AG04449 (cell line): ENCODE results near the gene SLC50A1.

Experiments
- CTCF ChIA-PET: fragments of 350-600 bp; formaldehyde crosslinking; extraction: SDS; loops from one replicate; lab custom pipeline; 2021; ENCODE audit warnings: antibody characterized with exemption; lab: Yijun Ruan, JAX
- POLR2A ChIA-PET: fragments of 400-600, 350-600 bp; formaldehyde crosslinking; extraction: SDS; loops from one replicate; lab custom pipeline; 2020; ENCODE audit warnings: antibody characterized with exemption, inconsistent platforms; lab: Yijun Ruan, JAX
- DNase-seq: peaks from one replicate; pipeline ENCODE4 v3.0.0-alpha.2; 2010; ENCODE audit warnings: low read depth, low spot score
- H3K4me3 ChIP-seq: 2 replicates; pipeline ENCODE4 v1.5.1; 2011; ENCODE audit warnings: low read depth, mild to moderate bottlenecking, control low read depth, low read length
- CTCF ChIP-seq: IDR thresholded peaks from one replicate; pipeline ENCODE4 v1.5.1; 2011; ENCODE audit warnings: mild to moderate bottlenecking, moderate library complexity, low read length, control low read depth, inconsistent platforms; ENCODE audit not compliant: insufficient read depth; ENCODE audit errors: missing control alignments

Gene SLC50A1

GRCh38 chr1:155174324-155175280, 39.0 kb downstream of the SLC50A1 start:
- no peak for DNase-seq
- peak overlapping the region; percentile 98 for H3K4me3 ChIP-seq
- POLR2A ChIA-PET, result interaction anchor here (1.3 kb wide), 1 partner anchor 20 kb away, joined by 9 read pairs; no protein-coding TSS in a partner anchor
- TF ChIP-seq CTCF, result no peak
- CTCF ChIA-PET, result interaction anchor here (0.6 to 14.6 kb wide), 31 partner anchors 8 to 477 kb away, joined by 3 to 457 read pairs (median 6); partner anchors contain the start of genes MTX1, RUSC1, SLC50A1 and THBS3

GRCh38 chr1:155175281-155175926, 39.8 kb downstream of the SLC50A1 start:
- TF ChIP-seq CTCF, result no peak
- DNase-seq, result no peak
- ChIA-PET POLR2A (interaction anchor here (1.3 kb wide), 1 partner anchor 19 kb away, joined by 9 read pairs; no protein-coding TSS in a partner anchor), CTCF (interaction anchor here (0.8 to 14.6 kb wide), 26 partner anchors 9 to 476 kb away, joined by 3 to 457 read pairs (median 6); partner anchors contain the start of genes MTX1, RUSC1, SLC50A1 and THBS3)
- H3K4me3 ChIP-seq, result peak overlapping the region; percentile 98

DNA sequence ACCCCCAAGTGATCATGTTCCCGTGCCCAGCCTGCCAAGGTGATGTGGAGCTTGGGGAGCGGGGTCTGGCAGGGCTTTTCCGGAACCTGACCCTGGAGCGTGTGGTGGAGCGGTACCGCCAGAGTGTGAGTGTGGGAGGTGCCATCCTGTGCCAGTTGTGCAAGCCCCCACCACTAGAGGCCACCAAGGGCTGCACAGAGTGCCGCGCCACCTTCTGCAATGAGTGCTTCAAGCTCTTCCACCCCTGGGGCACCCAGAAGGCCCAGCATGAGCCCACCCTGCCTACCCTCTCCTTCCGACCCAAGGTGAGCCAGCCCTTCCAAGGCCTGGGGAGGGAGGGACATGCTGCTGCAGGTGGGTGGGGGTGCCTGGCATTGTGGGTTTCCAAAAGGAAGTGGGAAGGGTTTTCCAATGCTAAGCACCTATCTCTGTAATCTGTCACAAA, 40.3 kb downstream of the SLC50A1 start:
- ChIA-PET POLR2A (no interaction called here), CTCF (interaction anchor here (0.8 to 14.6 kb wide), 19 partner anchors 9 to 475 kb away, joined by 3 to 457 read pairs (median 6); partner anchors contain the start of genes MTX1, RUSC1, SLC50A1 and THBS3)
- TF ChIP-seq CTCF, result peak; percentile 18
- no peak overlapping the region; the same call in 1 of the 2 replicates for H3K4me3 ChIP-seq
- no peak for DNase-seq

GRCh38 chr1:155176544-155177071, 41.0 kb downstream of the SLC50A1 start:
- POLR2A ChIA-PET, result no interaction called here
- no peak overlapping the region for H3K4me3 ChIP-seq
- no peak for DNase-seq
- peak; percentile 89 for TF ChIP-seq CTCF
- CTCF ChIA-PET, result interaction anchor here (0.8 to 14.6 kb wide), 17 partner anchors 9 to 472 kb away, joined by 3 to 457 read pairs (median 9); partner anchors contain the start of genes MTX1 and THBS3

DNA sequence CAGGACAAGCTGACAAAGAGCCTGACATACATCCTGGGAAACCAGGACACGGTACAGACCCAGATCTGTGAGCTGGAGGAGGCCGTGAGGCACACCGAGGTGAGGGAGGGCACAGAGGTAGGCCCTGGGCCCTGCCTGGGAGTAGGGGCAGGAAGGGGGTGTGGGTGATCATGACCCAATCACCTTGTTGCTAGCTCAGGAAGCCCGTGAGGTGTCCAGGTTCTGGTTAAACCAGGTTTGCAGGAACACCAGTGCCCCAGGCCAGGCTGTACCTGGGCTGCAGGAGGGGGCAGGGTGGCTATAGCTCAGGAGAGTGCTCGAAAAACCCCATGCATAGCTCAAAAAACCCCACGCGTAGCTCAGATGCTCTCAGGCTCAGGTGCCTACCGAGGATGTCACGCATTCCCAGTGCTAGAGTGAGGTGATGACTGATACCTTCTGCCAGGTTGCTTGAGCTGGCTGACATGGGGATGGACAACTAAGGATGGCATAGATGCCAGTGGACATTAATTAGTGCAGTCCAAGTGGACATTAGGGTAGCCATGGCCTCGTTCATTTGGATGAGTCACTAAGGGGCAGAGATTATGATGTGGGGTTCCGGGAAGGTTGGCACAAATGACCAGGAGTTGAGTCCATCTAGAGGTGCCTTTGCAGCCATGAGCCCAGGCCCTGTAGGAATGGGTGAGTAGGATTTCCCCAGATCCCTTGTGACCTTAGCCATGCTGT, 41.7 kb downstream of the SLC50A1 start:
- POLR2A ChIA-PET, result no interaction called here
- TF ChIP-seq CTCF, result no peak
- H3K4me3 ChIP-seq, result no peak overlapping the region
- DNase-seq, result no peak
- CTCF ChIA-PET, result interaction anchor here (0.7 to 3.9 kb wide), 15 partner anchors 8 to 471 kb away, joined by 3 to 54 read pairs (median 4); partner anchors contain the start of gene THBS3
